HCT116 (cell line): ENCODE data around the gene TBX5. TPM values are rescaled to one million over a fixed set of nuclear protein-coding genes. Genes with fewer than 3 reads are reported as not detected.

Source experiments
- ATAC-seq: fragments of 200-7000 bp; cut with Tn5 transposase; 2 replicates; pipeline ENCODE4 v1.9.1; 2020; ENCODE audit warnings: mild to moderate bottlenecking, moderate library complexity
- BruUV-seq: library from RNA; stranded (reverse); fragments of 400-500 nt; replicated peaks from 2 replicates; lab custom pipeline; 2021; lab: Mats Ljungman, UMichigan
- CTCF ChIA-PET: fragments of 300-600 bp; sonication (Branson Sonifier 250); formaldehyde crosslinking; loops from one replicate; lab custom pipeline; 2021; ENCODE audit warnings: antibody characterized with exemption; lab: Charles Lee
- POLR2A ChIA-PET: fragments of 300-600, 350-600 bp; sonication (Branson Sonifier 250); formaldehyde crosslinking; loops from one replicate; lab custom pipeline; 2021; ENCODE audit warnings: antibody characterized with exemption; lab: Charles Lee
- RAD21 ChIA-PET, 2 experiments: fragments of 300-600 bp; sonication (Branson Sonifier 250); formaldehyde crosslinking; loops; one replicate each; lab custom pipeline; 2023; ENCODE audit warnings: low total read pairs in 2 of 2; ENCODE audit not compliant: uncharacterized antibody in 2 of 2, unreplicated experiment in 2 of 2, low non-redundant PET in 1 of 2; lab: Charles Lee
- DNase-seq: peaks from one replicate; pipeline ENCODE4 v3.0.0-alpha.2; 2010; ENCODE audit warnings: low read depth, low spot score
- H2AFZ ChIP-seq: fragments of 200-600 bp; shearing (Covaris generic), sonication (generic); 2 replicates; pipeline ENCODE4 v1.6.1; 2017; ENCODE audit warnings: low read depth, mixed run types, mixed read lengths, antibody characterized with exemption, low read length; ENCODE audit not compliant: poor library complexity, severe bottlenecking
- H3K27ac ChIP-seq: 2 replicates; pipeline ENCODE4 v1.5.1; 2012; ENCODE audit warnings: low read depth, low read length
- H3K27me3 ChIP-seq: fragments of 200-600 bp; sonication (generic); 2 replicates; pipeline ENCODE4 v1.6.1; 2016; ENCODE audit warnings: mixed run types, low read length, mixed read lengths; ENCODE audit not compliant: insufficient read depth
- H3K36me3 ChIP-seq, 2 experiments: fragments of 200-500 bp in 1 of 2; fragments of 200-600 bp in 1 of 2; sonication (Bioruptor generic) in 1 of 2; sonication (generic) in 1 of 2; 2 replicates each; pipeline versions ENCODE4 v1.5.1 to v1.6.1; 2014 to 2016; ENCODE audit warnings: low read length in 2 of 2, inconsistent platforms in 1 of 2, mixed read lengths in 1 of 2, mixed run types in 1 of 2; ENCODE audit not compliant: insufficient read depth in 2 of 2, control insufficient read depth in 1 of 2
- H3K4me1 ChIP-seq, 2 experiments: fragments of 200-600 bp in 1 of 2; sonication (generic) in 1 of 2; 2 replicates each; pipeline versions ENCODE4 v1.5.1 to v1.6.1; 2012 to 2017; ENCODE audit warnings: low read length in 2 of 2, inconsistent platforms in 1 of 2, mild to moderate bottlenecking in 1 of 2, mixed read lengths in 1 of 2, mixed run types in 1 of 2, moderate library complexity in 1 of 2; ENCODE audit not compliant: insufficient read depth in 2 of 2, control insufficient read depth in 1 of 2
- H3K4me2 ChIP-seq: fragments of 200-600 bp; sonication (generic); 2 replicates; pipeline ENCODE4 v1.6.1; 2017; ENCODE audit warnings: mixed run types, low read length, mixed read lengths
- H3K4me3 ChIP-seq, 2 experiments: fragments of 200-600 bp in 1 of 2; sonication (generic) in 1 of 2; replicated peaks in 1 of 2; 2 replicates each; pipeline ENCODE4 v1.5.1; 2011 to 2016; ENCODE audit warnings: low read length in 2 of 2, control low read depth in 1 of 2, low read depth in 1 of 2, mild to moderate bottlenecking in 1 of 2, mixed read lengths in 1 of 2, mixed run types in 1 of 2
- H3K79me2 ChIP-seq: fragments of 200-600 bp; sonication (generic); 2 replicates; pipeline ENCODE4 v1.6.1; 2017; ENCODE audit warnings: mild to moderate bottlenecking, mixed run types, low read length, moderate library complexity, mixed read lengths; ENCODE audit not compliant: insufficient read depth
- H3K9ac ChIP-seq: fragments of 200-600 bp; sonication (generic); 2 replicates; pipeline ENCODE4 v1.6.1; 2016; ENCODE audit warnings: low read length, mixed read lengths
- H3K9me2 ChIP-seq: fragments of 200-600 bp; sonication (generic), shearing (Covaris generic); 2 replicates; pipeline ENCODE4 v1.6.1; 2017; ENCODE audit warnings: mixed run types, mild to moderate bottlenecking, moderate library complexity; ENCODE audit not compliant: insufficient read depth
- H3K9me3 ChIP-seq, 2 experiments: fragments of 200-500 bp in 1 of 2; fragments of 200-600 bp in 1 of 2; sonication (Bioruptor generic) in 1 of 2; sonication (generic) in 1 of 2; 2 replicates each; pipeline ENCODE4 v1.6.1; 2014 to 2017; ENCODE audit warnings: low read length in 2 of 2, mixed read lengths in 2 of 2, inconsistent platforms in 1 of 2, low read depth in 1 of 2, mild to moderate bottlenecking in 1 of 2, mixed run types in 1 of 2, moderate library complexity in 1 of 2; ENCODE audit not compliant: control insufficient read depth in 1 of 2, insufficient read depth in 1 of 2
- H4K20me1 ChIP-seq: fragments of 200-600 bp; sonication (generic), shearing (Covaris generic); 2 replicates; pipeline ENCODE4 v1.6.1; 2017; ENCODE audit warnings: mixed run types, mild to moderate bottlenecking, moderate library complexity; ENCODE audit not compliant: insufficient read depth
- ATF3 ChIP-seq: IDR thresholded peaks from 2 replicates; pipeline ENCODE4 v1.6.1; 2012
- CBX3 ChIP-seq: IDR thresholded peaks from 2 replicates; pipeline ENCODE4 v1.6.1; 2012; ENCODE audit warnings: low read depth
- EGR1 ChIP-seq: IDR thresholded peaks from 2 replicates; pipeline ENCODE4 v1.6.1; 2012; ENCODE audit warnings: low read depth
- ELF1 ChIP-seq: IDR thresholded peaks from 2 replicates; pipeline ENCODE4 v1.6.1; 2012; ENCODE audit warnings: low read depth, borderline replicate concordance
- EZH2phosphoT487 ChIP-seq: fragments of 200-600 bp; IDR thresholded peaks from 2 replicates; pipeline ENCODE4 v1.6.1; 2018; ENCODE audit warnings: antibody characterized with exemption, borderline replicate concordance
- JUND ChIP-seq: IDR thresholded peaks from 2 replicates; pipeline ENCODE4 v1.6.1; 2012
- MAX ChIP-seq: IDR thresholded peaks from 2 replicates; pipeline ENCODE4 v1.6.1; 2012
- POLR2AphosphoS5 ChIP-seq: IDR thresholded peaks from 2 replicates; pipeline ENCODE4 v1.6.1; 2011; ENCODE audit warnings: mild to moderate bottlenecking, low read depth, low read length, moderate library complexity
- REST ChIP-seq: IDR thresholded peaks from 2 replicates; pipeline ENCODE4 v1.6.1; 2012; ENCODE audit warnings: low read depth
- SIN3A ChIP-seq: IDR thresholded peaks from 2 replicates; pipeline ENCODE4 v1.6.1; 2012; ENCODE audit warnings: low read depth
- SRF ChIP-seq: IDR thresholded peaks from 2 replicates; pipeline ENCODE4 v1.6.1; 2012; ENCODE audit warnings: low read depth
- TCF7L2 ChIP-seq: IDR thresholded peaks from 2 replicates; pipeline ENCODE4 v1.7.0; 2011; ENCODE audit warnings: borderline replicate concordance, inconsistent platforms; ENCODE audit not compliant: insufficient read depth, insufficient read length; ENCODE audit errors: extremely low read depth
- ZBTB33 ChIP-seq: IDR thresholded peaks from 2 replicates; pipeline ENCODE4 v1.6.1; 2011; ENCODE audit warnings: mild to moderate bottlenecking, low read length, moderate library complexity; ENCODE audit not compliant: insufficient replicate concordance; ENCODE audit errors: extremely low read depth
- intact Hi-C: fragments of 100-400 bp; cut with micrococcal nuclease; formaldehyde crosslinking; loops from 2 replicates; pipeline ENCODE4 v1.10.0; 2022
- total RNA-seq: library from RNA; stranded (reverse); gene quantifications from one replicate; pipeline ENCODE4 v1.2.1, GENCODE V29; 2021; ENCODE audit not compliant: unreplicated experiment

The TBX5 gene
- total RNA-seq, 1 experiment from 2014 or later, result 0.10 TPM

GRCh38 chr12:114445401-114446323, 39.7 kb upstream of the TBX5 start (continued):
- TF ChIP-seq REST, result no peak
- no peak for TF ChIP-seq ELF1

- Histone ChIP-seq H3K27me3 (peaks cover 25% of the 10 kb centered on the region), H3K36me3 (no peaks in the 10 kb centered on the region), H4K20me1 (no peaks in the 10 kb centered on the region), H3K27ac (no peak overlapping the region), H3K4me3 (no peak overlapping the region), H3K4me1 (no peaks in the 10 kb centered on the region), H3K9ac (no peak overlapping the region), H2AFZ (no peak overlapping the region), H3K79me2 (no peaks in the 10 kb centered on the region), H3K9me3 (no peaks in the 10 kb centered on the region), H3K9me2 (no peaks in the 10 kb centered on the region), H3K4me2 (no peak overlapping the region)
- POLR2A ChIA-PET, result no interaction called here
- TF ChIP-seq CBX3 (no peak), ATF3 (no peak), POLR2AphosphoS5 (no peak), EZH2phosphoT487 (no peak), SRF (no peak), TCF7L2 (no peak), JUND (no peak), MAX (no peak), ZBTB33 (no peak), EGR1 (no peak), SIN3A (no peak)
- BruUV-seq, result no TSS peak
- DNase-seq, result no peak
- intact Hi-C loops, result no loop called here
- no peak for ATAC-seq
- RAD21 ChIA-PET, result no interaction called here
- CTCF ChIA-PET, result no interaction called here
These were observed 38.7 kb upstream of the TBX5 start for GRCh38 chr12:114444422-114445279.
